Mesodermal cell (in vitro differentiated cells): Measurements from ENCODE around the gene ST3GAL6.

ENCODE experiments used
- H3K27ac ChIP-seq: 2 replicates; pipeline ENCODE4 v1.7.0; 2013; ENCODE audit warnings: mild to moderate bottlenecking, low read depth, low read length, moderate library complexity; ENCODE audit not compliant: severe bottlenecking
- H3K36me3 ChIP-seq: 2 replicates; pipeline ENCODE4 v1.7.1; 2013; ENCODE audit warnings: mild to moderate bottlenecking, low read length, moderate library complexity; ENCODE audit not compliant: control insufficient read depth, insufficient read depth
- H3K4me1 ChIP-seq: one replicate; pipeline ENCODE4 v1.7.1; 2013; ENCODE audit warnings: mild to moderate bottlenecking, low read length; ENCODE audit not compliant: insufficient read depth, control insufficient read depth, poor library complexity, severe bottlenecking
- H3K4me3 ChIP-seq: 2 replicates; pipeline ENCODE4 v1.7.0; 2013; ENCODE audit warnings: low read length, control low read depth, mild to moderate bottlenecking; ENCODE audit not compliant: insufficient read depth, poor library complexity, severe bottlenecking; ENCODE audit errors: extremely low read depth
- H3K9me3 ChIP-seq: 2 replicates; pipeline ENCODE4 v1.7.1; 2013; ENCODE audit warnings: mild to moderate bottlenecking, low read length, moderate library complexity; ENCODE audit not compliant: control insufficient read depth
- WGBS, 2 experiments: methylation state at CpG; one replicate each; pipeline ENCODE4 v1.1.5; 2013; ENCODE audit warnings: missing lambda C conversion rate in 2 of 2; ENCODE audit not compliant: insufficient coverage in 2 of 2; 5-methylcytosine and 5-hydroxymethylcytosine counted together

ST3GAL6 gene

GRCh38 chr3:98730886-98731537 is 32.1 kb upstream of the ST3GAL6 start:
- no peaks in the 10 kb centered on the region for H3K36me3 ChIP-seq
- H3K27ac ChIP-seq = no peak overlapping the region
- H3K4me1 ChIP-seq = peaks cover 26% of the 10 kb centered on the region
- no peak overlapping the region for H3K4me3 ChIP-seq
- H3K9me3 ChIP-seq = no peaks in the 10 kb centered on the region
- WGBS, 2 experiments = 92 to 93% methylated on average over 8 to 18 of the region's 19 CpGs

GRCh38 chr3:98731720-98732285 is 31.3 kb upstream of the ST3GAL6 start:
- Histone ChIP-seq H3K27ac (peak overlapping the region; percentile 91), H3K4me3 (peak overlapping the region; percentile 85), H3K4me1 (peaks cover 33% of the 10 kb centered on the region), H3K36me3 (peaks cover 4% of the 10 kb centered on the region), H3K9me3 (no peaks in the 10 kb centered on the region)
- WGBS, 2 experiments = 12 to 25% methylated on average over 6 to 7 of the region's 12 CpGs

- H3K4me1 ChIP-seq = peaks cover 39% of the 10 kb centered on the region
- peak overlapping the region; percentile 85 for H3K4me3 ChIP-seq
- 0% methylated on average over 38 to 50 of the region's 77 CpGs for WGBS, 2 experiments
- peak overlapping the region; percentile 91 for H3K27ac ChIP-seq
- peaks cover 11% of the 10 kb centered on the region for H3K36me3 ChIP-seq
- H3K9me3 ChIP-seq = no peaks in the 10 kb centered on the region
These were observed 30.7 kb upstream of the ST3GAL6 start for GRCh38 chr3:98732286-98733052.

- Histone ChIP-seq H3K9me3 (no peaks in the 10 kb centered on the region), H3K36me3 (peaks cover 15% of the 10 kb centered on the region), H3K4me3 (peak overlapping the region; percentile 85), H3K4me1 (peaks cover 46% of the 10 kb centered on the region), H3K27ac (peak overlapping the region; percentile 91)
- WGBS, 2 experiments = 0% methylated on average over 21 to 26 of the region's 44 CpGs
These were observed 29.9 kb upstream of the ST3GAL6 start for GRCh38 chr3:98733053-98733811.

- Histone ChIP-seq H3K4me3 (peak overlapping the region; percentile 85), H3K27ac (peak overlapping the region; percentile 91), H3K4me1 (peaks cover 48% of the 10 kb centered on the region), H3K9me3 (no peaks in the 10 kb centered on the region), H3K36me3 (peaks cover 21% of the 10 kb centered on the region)
- WGBS, 2 experiments = 6 to 9% methylated on average over 8 to 12 of the region's 15 CpGs
These were observed 29.3 kb upstream of the ST3GAL6 start for GRCh38 chr3:98733812-98734281.

DNA sequence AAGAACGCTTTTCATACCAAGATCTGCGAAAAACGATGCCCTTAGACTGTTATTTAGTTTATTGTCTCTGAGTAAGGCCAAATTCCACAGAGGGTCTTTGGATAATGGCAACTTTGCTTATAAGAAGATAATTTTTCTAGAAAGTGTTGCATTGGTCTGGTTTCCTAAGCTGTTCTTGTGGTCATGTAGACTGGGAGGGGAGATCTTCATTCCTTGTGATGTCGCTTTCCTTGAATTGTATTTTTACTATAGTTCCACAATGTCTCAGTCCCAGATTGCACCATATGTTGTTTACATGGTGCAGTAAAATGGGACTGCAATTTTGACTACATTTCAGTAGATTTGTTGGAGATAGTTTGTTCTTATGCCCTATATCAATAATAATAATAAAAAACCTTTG is 28.8 kb upstream of the ST3GAL6 start:
- no peaks in the 10 kb centered on the region for H3K9me3 ChIP-seq
- H3K4me1 ChIP-seq = peaks cover 48% of the 10 kb centered on the region
- H3K36me3 ChIP-seq = peaks cover 26% of the 10 kb centered on the region
- peak overlapping the region; percentile 91 for H3K27ac ChIP-seq
- WGBS, 2 experiments = 39 to 63% methylated on average over 3 of the region's 4 CpGs
- H3K4me3 ChIP-seq = peak overlapping the region; percentile 85

DNA sequence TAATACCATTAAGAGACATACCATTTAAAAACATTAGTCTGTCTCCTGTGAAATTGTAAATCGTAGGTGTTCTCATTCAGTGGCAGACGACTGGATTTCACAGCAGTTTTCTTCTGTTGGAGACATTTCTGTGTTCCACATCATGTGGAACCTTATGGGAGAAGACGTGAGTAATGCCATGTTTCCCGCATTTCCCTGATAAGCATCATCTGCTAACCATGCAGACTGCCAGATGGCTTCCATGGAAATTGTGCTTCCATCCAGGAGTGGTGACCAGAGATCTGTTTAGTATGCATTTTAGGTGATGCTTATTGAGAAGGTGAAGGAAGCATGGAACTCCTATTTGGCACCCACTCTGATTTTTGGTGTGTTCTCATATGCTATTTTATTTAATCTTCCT is 28.4 kb upstream of the ST3GAL6 start:
- Histone ChIP-seq H3K36me3 (peaks cover 26% of the 10 kb centered on the region), H3K4me3 (peak overlapping the region; percentile 85), H3K9me3 (no peaks in the 10 kb centered on the region), H3K4me1 (peaks cover 48% of the 10 kb centered on the region), H3K27ac (peak overlapping the region; percentile 23)
- 84 to 86% methylated on average over 3 to 4 of the region's 4 CpGs for WGBS, 2 experiments

- Histone ChIP-seq H3K27ac (no peak overlapping the region), H3K36me3 (peaks cover 26% of the 10 kb centered on the region), H3K4me1 (peaks cover 47% of the 10 kb centered on the region), H3K4me3 (no peak overlapping the region), H3K9me3 (no peaks in the 10 kb centered on the region)
- WGBS, 2 experiments = 83 to 100% methylated on average over 1 to 2 of the region's 2 CpGs
These were observed 27.8 kb upstream of the ST3GAL6 start for GRCh38 chr3:98735296-98735695.

GRCh38 chr3:98735761-98736269 is 27.3 kb upstream of the ST3GAL6 start:
- H3K4me3 ChIP-seq = no peak overlapping the region
- no peak overlapping the region for H3K27ac ChIP-seq
- peaks cover 26% of the 10 kb centered on the region for H3K36me3 ChIP-seq
- no peaks in the 10 kb centered on the region for H3K9me3 ChIP-seq
- peaks cover 45% of the 10 kb centered on the region for H3K4me1 ChIP-seq
- 100% methylated on average over 1 of the region's 1 CpG; no CpG with 5 or more reads in 1 of the 2 experiments for WGBS, 2 experiments

- H3K27ac ChIP-seq = no peak overlapping the region
- no peaks in the 10 kb centered on the region for H3K9me3 ChIP-seq
- peaks cover 59% of the 10 kb centered on the region for H3K4me1 ChIP-seq
- H3K36me3 ChIP-seq = peaks cover 26% of the 10 kb centered on the region
- no peak overlapping the region for H3K4me3 ChIP-seq
- 91 to 92% methylated on average over 4 to 5 of the region's 5 CpGs for WGBS, 2 experiments
These were observed 25.8 kb upstream of the ST3GAL6 start for GRCh38 chr3:98737301-98737700.
